SK-N-SH (cell line): Measurements from ENCODE around the gene CNTNAP2. TPM values are rescaled to one million over a fixed set of nuclear protein-coding genes. Genes with fewer than 3 reads are reported as not detected.

Experiments used
- CTCF ChIA-PET: fragments of 300-600, 350-600 bp; formaldehyde crosslinking; extraction: SDS; loops from one replicate; lab custom pipeline; 2021; lab: Yijun Ruan, JAX
- POLR2A ChIA-PET: fragments of 350-600 bp; sonication (Branson Sonifier 250); formaldehyde crosslinking; extraction: SDS; loops from one replicate; lab custom pipeline; 2020; ENCODE audit warnings: antibody characterized with exemption, inconsistent platforms; lab: Yijun Ruan, JAX
- DNase-seq: peaks from one replicate; pipeline ENCODE4 v3.0.0; 2012
- H2AFZ ChIP-seq: fragments of 200-600 bp; sonication (generic); 2 replicates; pipeline ENCODE4 v1.8.1; 2016; ENCODE audit warnings: antibody characterized with exemption, mild to moderate bottlenecking, low read depth
- H3F3A ChIP-seq: fragments of 200-600 bp; sonication (generic); replicated peaks from 2 replicates; pipeline ENCODE3; 2016; ENCODE audit warnings: antibody characterized with exemption, mild to moderate bottlenecking; ENCODE audit not compliant: insufficient read depth
- H3K27ac ChIP-seq, 2 experiments: fragments of 200-500 bp in 1 of 2; fragments of 200-600 bp in 1 of 2; sonication (Bioruptor generic) in 1 of 2; sonication (generic), shearing (Covaris generic) in 1 of 2; 2 replicates each; pipeline versions ENCODE4 v1.5.1 to v1.6.1; 2014 to 2016; ENCODE audit warnings: low read depth in 2 of 2, inconsistent platforms in 1 of 2, low read length in 1 of 2, mild to moderate bottlenecking in 1 of 2, mixed read lengths in 1 of 2
- H3K27me3 ChIP-seq: fragments of 200-600 bp; sonication (generic), shearing (Covaris generic); 2 replicates; pipeline ENCODE4 v1.6.1; 2016; ENCODE audit warnings: mixed run types; ENCODE audit not compliant: insufficient read depth
- H3K36me3 ChIP-seq, 2 experiments: fragments of 200-500 bp in 1 of 2; fragments of 200-600 bp in 1 of 2; sonication (Bioruptor generic) in 1 of 2; sonication (generic) in 1 of 2; replicated peaks in 1 of 2; 2 replicates each; pipeline versions ENCODE3 to v1.5.1; 2014 to 2016; ENCODE audit warnings: low read length in 1 of 2, mild to moderate bottlenecking in 1 of 2; ENCODE audit not compliant: insufficient read depth in 2 of 2, control insufficient read depth in 1 of 2
- H3K4me1 ChIP-seq, 2 experiments: fragments of 200-500 bp in 1 of 2; fragments of 200-600 bp in 1 of 2; sonication (Bioruptor generic) in 1 of 2; sonication (generic), shearing (Covaris generic) in 1 of 2; 2 replicates each; pipeline versions ENCODE4 v1.5.1 to v1.6.1; 2014 to 2016; ENCODE audit warnings: low read depth in 1 of 2, low read length in 1 of 2, mixed run types in 1 of 2; ENCODE audit not compliant: insufficient read depth in 2 of 2, control insufficient read depth in 1 of 2
- H3K4me2 ChIP-seq: fragments of 200-600 bp; sonication (generic), shearing (Covaris generic); 2 replicates; pipeline ENCODE4 v1.6.1; 2017; ENCODE audit warnings: mixed run types
- H3K4me3 ChIP-seq, 2 experiments: fragments of 200-500 bp in 1 of 2; fragments of 200-600 bp in 1 of 2; sonication (Bioruptor generic) in 1 of 2; sonication (generic), shearing (Covaris generic) in 1 of 2; 2 replicates each; pipeline versions ENCODE4 v1.5.1 to v1.8.1; 2014 to 2016; ENCODE audit warnings: low read depth in 2 of 2, inconsistent platforms in 1 of 2, low read length in 1 of 2, mild to moderate bottlenecking in 1 of 2, mixed read lengths in 1 of 2, moderate library complexity in 1 of 2
- H3K79me2 ChIP-seq: fragments of 200-600 bp; sonication (generic); 2 replicates; pipeline ENCODE4 v1.8.1; 2017; ENCODE audit warnings: mild to moderate bottlenecking; ENCODE audit not compliant: insufficient read depth
- H3K9ac ChIP-seq: fragments of 200-600 bp; sonication (generic); 2 replicates; pipeline ENCODE4 v1.6.1; 2017; ENCODE audit warnings: mixed run types
- H3K9me2 ChIP-seq: fragments of 200-600 bp; sonication (generic); 2 replicates; pipeline ENCODE4 v1.6.1; 2017; ENCODE audit warnings: mixed run types
- H3K9me3 ChIP-seq: fragments of 200-600 bp; sonication (generic); 2 replicates; pipeline ENCODE4 v1.6.1; 2017; ENCODE audit warnings: mixed run types, mild to moderate bottlenecking, moderate library complexity
- H4K20me1 ChIP-seq: fragments of 200-600 bp; sonication (generic); 2 replicates; pipeline ENCODE4 v1.6.1; 2017; ENCODE audit warnings: mild to moderate bottlenecking, mixed run types; ENCODE audit not compliant: insufficient read depth
- CTCF ChIP-seq: fragments of 200-600 bp; sonication (generic); IDR thresholded peaks from 2 replicates; pipeline ENCODE4 v1.6.1; 2017; ENCODE audit warnings: antibody characterized with exemption, mild to moderate bottlenecking, moderate library complexity
- ELF1 ChIP-seq: IDR thresholded peaks from 2 replicates; pipeline ENCODE4 v1.4.0; 2012
- EZH2phosphoT487 ChIP-seq: fragments of 200-600 bp; sonication (generic); IDR thresholded peaks from 2 replicates; pipeline ENCODE4 v1.6.1; 2017; ENCODE audit warnings: low read depth, mixed run types, mild to moderate bottlenecking, antibody characterized with exemption, moderate library complexity, borderline replicate concordance
- FOXM1 ChIP-seq: IDR thresholded peaks from 2 replicates; pipeline ENCODE4 v1.4.0; 2012; ENCODE audit warnings: low read depth, mild to moderate bottlenecking
- GATA2 ChIP-seq: sonication (generic); formaldehyde crosslinking; IDR thresholded peaks from 2 replicates; pipeline ENCODE4 v1.5.0; 2020; ENCODE audit warnings: mild to moderate bottlenecking, missing genetic modification reagents
- IRF3 ChIP-seq: fragments of 150-350 bp; IDR thresholded peaks from 2 replicates; pipeline ENCODE4 v1.6.1; 2016; ENCODE audit warnings: mild to moderate bottlenecking, low read depth, low read length
- MEF2A ChIP-seq: IDR thresholded peaks from 2 replicates; pipeline ENCODE4 v1.4.0; 2012; ENCODE audit warnings: low read depth, borderline replicate concordance
- NFIC ChIP-seq: IDR thresholded peaks from 2 replicates; pipeline ENCODE4 v1.4.0; 2012; ENCODE audit warnings: borderline replicate concordance
- NRF1 ChIP-seq: IDR thresholded peaks from 2 replicates; pipeline ENCODE4 v1.6.1; 2012; ENCODE audit warnings: low read depth, mild to moderate bottlenecking, low read length
- PBX3 ChIP-seq: IDR thresholded peaks from 2 replicates; pipeline ENCODE4; 2012
- REST ChIP-seq: IDR thresholded peaks from 2 replicates; pipeline ENCODE4 v1.6.1; 2012; ENCODE audit warnings: mild to moderate bottlenecking, low read depth, low read length, moderate library complexity
- TAF1 ChIP-seq: IDR thresholded peaks from 2 replicates; pipeline ENCODE4 v1.6.1; 2012; ENCODE audit warnings: low read depth, mild to moderate bottlenecking, low read length, moderate library complexity, borderline replicate concordance
- USF1 ChIP-seq: IDR thresholded peaks from 2 replicates; pipeline ENCODE4 v1.4.0; 2012; ENCODE audit warnings: low read depth, borderline replicate concordance
- USF2 ChIP-seq: fragments of 150-350 bp; IDR thresholded peaks from 2 replicates; pipeline ENCODE4 v1.6.1; 2017; ENCODE audit warnings: antibody characterized with exemption, low read length, low read depth, borderline replicate concordance
- WGBS: methylation state at CpG from one replicate; pipeline ENCODE4 v1.1.6; 2017; ENCODE audit warnings: low lambda C conversion rate; 5-methylcytosine and 5-hydroxymethylcytosine counted together
- polyA plus RNA-seq, 3 experiments: library from polyadenylated mRNA; depleted of rRNA; stranded (reverse); fragments of >200 nt; gene quantifications; 2 replicates each; pipeline ENCODE4 v1.2.3, GENCODE V29; 2012

CNTNAP2 gene
- polyA plus RNA-seq, 1 of the 3 experiments (the other 2 are of a cell fraction), result 3.4 TPM

GRCh38 chr7:148147438-148147837 lies 2030.8 kb downstream of the CNTNAP2 start (continued):
- TF ChIP-seq REST (no peak), ELF1 (no peak), NRF1 (no peak)

- peaks cover 2 to 19% of the 10 kb centered on the region in 2 experiments; a peak in 2 of 4 replicates for H3K4me1 ChIP-seq
- H3K27me3 ChIP-seq, result no peaks in the 10 kb centered on the region
- H3K79me2 ChIP-seq, result no peaks in the 10 kb centered on the region
- H3K9me2 ChIP-seq, result no peaks in the 10 kb centered on the region
- H3K9ac ChIP-seq, result no peak overlapping the region
- no peak overlapping the region for H2AFZ ChIP-seq
- ChIA-PET POLR2A (no interaction called here), CTCF (no interaction called here)
- DNase-seq, result no peak
- no peak overlapping the region for H3K4me2 ChIP-seq
- H3K36me3 ChIP-seq, result no peaks in the 10 kb centered on the region
- no peak overlapping the region for H3K27ac ChIP-seq
- H3K9me3 ChIP-seq, result 0 out of 2 replicates have a peak, but pooled peaks cover 4% of the 10 kb centered on the region
- no peak overlapping the region for H3K4me3 ChIP-seq
- no peaks in the 10 kb centered on the region for H4K20me1 ChIP-seq
- H3F3A ChIP-seq, result peaks cover 4% of the 10 kb centered on the region
- 46% methylated on average over 3 of the region's 3 CpGs for WGBS
- no peak for TF ChIP-seq MEF2A
- no peak for TF ChIP-seq IRF3
- no peak for TF ChIP-seq TAF1
Observed at GRCh38 chr7:148148456-148148855, 2031.9 kb downstream of the CNTNAP2 start.

GRCh38 chr7:148149730-148150129 lies 2033.1 kb downstream of the CNTNAP2 start:
- Histone ChIP-seq H3K27ac (no peak overlapping the region), H3K36me3 (no peaks in the 10 kb centered on the region), H3K4me2 (no peak overlapping the region), H2AFZ (no peak overlapping the region), H3K79me2 (no peaks in the 10 kb centered on the region), H3K4me3 (no peak overlapping the region), H3K9me3 (0 out of 2 replicates have a peak, but pooled peaks cover 4% of the 10 kb centered on the region), H4K20me1 (no peaks in the 10 kb centered on the region), H3K4me1 (peaks cover 7 to 31% of the 10 kb centered on the region in 2 experiments; a peak in 2 of 4 replicates), H3F3A (peaks cover 5% of the 10 kb centered on the region), H3K27me3 (no peaks in the 10 kb centered on the region), H3K9ac (no peak overlapping the region), H3K9me2 (no peaks in the 10 kb centered on the region)
- ChIA-PET POLR2A (no interaction called here), CTCF (no interaction called here)
- DNase-seq, result no peak
- no peak for TF ChIP-seq PBX3
- TF ChIP-seq FOXM1, result no peak
- no peak for TF ChIP-seq USF2
- TF ChIP-seq EZH2phosphoT487, result no peak
- TF ChIP-seq IRF3, result no peak
- TF ChIP-seq NFIC, result no peak
- TF ChIP-seq GATA2 (CRISPR knock-in tag), result no peak
- TF ChIP-seq USF1, result no peak
- no peak for TF ChIP-seq CTCF
- TF ChIP-seq TAF1, result no peak
- 58% methylated on average over 3 of the region's 3 CpGs for WGBS
